GM18858 (cell line): ENCODE results near the gene PELI2.

Source experiments
- ATAC-seq: cut with Tn5 transposase; IDR thresholded peaks from one replicate; pipeline ENCODE4 v1.9.1; 2021; ENCODE audit not compliant: unreplicated experiment

Gene PELI2

GRCh38 chr14:56333359-56334292, 215.4 kb downstream of the PELI2 start:
- no peak for ATAC-seq

- ATAC-seq: no peak
Observed at GRCh38 chr14:56334458-56334857, 216.2 kb downstream of the PELI2 start.

- no peak for ATAC-seq
Observed at GRCh38 chr14:56338674-56339073, 220.5 kb downstream of the PELI2 start.

GRCh38 chr14:56339855-56340701, 221.9 kb downstream of the PELI2 start:
- ATAC-seq: peak; percentile 62

GRCh38 chr14:56340932-56341331, 222.7 kb downstream of the PELI2 start:
- no peak for ATAC-seq

- ATAC-seq: peak; percentile 39
Observed at GRCh38 chr14:56341766-56342493, 223.7 kb downstream of the PELI2 start.

GRCh38 chr14:56342494-56342942, 224.3 kb downstream of the PELI2 start:
- ATAC-seq: no peak

GRCh38 chr14:56349960-56350359, 231.7 kb downstream of the PELI2 start:
- ATAC-seq: no peak
